T-helper 2 cell treated with Interferon-gamma antibody and Interleukin-4, amounts not matched to agents 100 ng/mL and 5 ng/mL, for 36 hours (primary cell): ENCODE measurements around the gene CSTB. TPM values are rescaled to one million over a fixed set of nuclear protein-coding genes. Genes with fewer than 3 reads are reported as not detected.

ENCODE experiments used
- intact Hi-C: fragments of 100-400 bp; cut with micrococcal nuclease; formaldehyde crosslinking; loops from one replicate; pipeline ENCODE4 v1.15.1; 2023
- total RNA-seq: library from RNA; stranded (reverse); gene quantifications from 2 replicates; pipeline ENCODE4 v1.2.3, GENCODE V29; 2022

CSTB gene
- total RNA-seq, 1 donor from 2014 or later: 63.8 TPM

DNA sequence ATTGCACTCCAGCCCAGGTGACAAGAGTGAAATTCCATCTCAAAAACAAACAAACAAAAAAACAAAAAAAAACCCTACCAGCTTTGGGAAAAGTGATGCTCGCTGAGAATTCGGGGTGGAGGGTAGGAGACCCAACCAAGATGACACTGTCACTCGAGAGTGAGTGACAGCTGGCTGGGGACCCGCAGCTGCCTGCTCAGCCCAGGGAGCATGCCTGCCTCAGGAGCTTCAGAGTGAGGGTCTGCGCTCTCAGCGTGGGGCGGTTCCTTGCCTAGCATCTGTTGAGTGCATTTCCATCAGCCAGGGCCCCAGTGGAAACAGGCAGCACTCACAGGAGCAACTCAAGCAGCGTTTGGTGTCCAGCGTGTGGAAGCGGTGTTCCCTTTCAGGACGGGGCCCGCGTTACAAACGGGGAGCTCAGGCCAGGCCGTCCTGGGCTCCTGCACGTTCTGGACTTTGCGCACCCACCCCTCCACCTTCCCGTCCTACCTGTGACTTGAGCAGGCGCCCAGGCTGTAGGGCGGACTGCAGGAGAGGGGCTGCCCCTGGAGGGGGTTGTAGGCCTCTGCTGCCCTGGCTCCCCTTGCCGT is 5.9 kb downstream of the CSTB start:
- intact Hi-C loops: no loop called here

DNA sequence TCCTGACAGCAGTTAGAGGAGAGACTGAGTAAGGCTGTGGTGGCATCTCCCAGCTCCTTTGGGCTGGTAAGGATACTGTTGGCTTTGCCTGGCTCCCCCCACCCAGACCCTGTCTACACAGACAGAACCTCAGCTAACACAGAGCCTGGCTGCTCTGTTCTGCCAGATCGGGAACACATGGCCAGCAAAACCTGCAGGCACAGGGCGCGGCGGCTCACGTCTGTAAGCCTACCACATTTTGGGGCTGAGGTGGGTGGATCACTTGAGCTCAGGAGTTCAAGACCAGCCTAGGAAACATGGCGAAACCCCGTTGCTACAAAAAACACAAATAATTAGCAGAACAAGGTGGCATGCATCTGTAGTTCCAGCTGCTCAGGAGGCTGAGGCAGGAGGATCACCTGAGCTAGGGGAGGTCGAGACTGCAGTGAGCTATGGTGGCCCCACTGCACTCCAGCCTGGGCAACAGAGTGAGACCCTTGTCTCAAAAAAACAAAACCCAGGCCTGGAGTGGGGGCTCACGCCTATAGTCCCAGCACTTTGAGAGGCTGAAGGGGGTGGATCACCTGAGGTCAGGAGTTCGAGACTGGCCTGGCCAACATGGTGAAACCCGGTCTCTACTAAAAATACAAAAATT is 6.7 kb downstream of the CSTB start:
- intact Hi-C loops: no loop called here

GRCh38 chr21:43768868-43769167 is 7.3 kb downstream of the CSTB start:
- intact Hi-C loops: no loop called here

- intact Hi-C loops: no loop called here
Measured at GRCh38 chr21:43767984-43768867, 7.9 kb downstream of the CSTB start.

GRCh38 chr21:43767498-43767983 is 8.6 kb downstream of the CSTB start:
- intact Hi-C loops: no loop called here

DNA sequence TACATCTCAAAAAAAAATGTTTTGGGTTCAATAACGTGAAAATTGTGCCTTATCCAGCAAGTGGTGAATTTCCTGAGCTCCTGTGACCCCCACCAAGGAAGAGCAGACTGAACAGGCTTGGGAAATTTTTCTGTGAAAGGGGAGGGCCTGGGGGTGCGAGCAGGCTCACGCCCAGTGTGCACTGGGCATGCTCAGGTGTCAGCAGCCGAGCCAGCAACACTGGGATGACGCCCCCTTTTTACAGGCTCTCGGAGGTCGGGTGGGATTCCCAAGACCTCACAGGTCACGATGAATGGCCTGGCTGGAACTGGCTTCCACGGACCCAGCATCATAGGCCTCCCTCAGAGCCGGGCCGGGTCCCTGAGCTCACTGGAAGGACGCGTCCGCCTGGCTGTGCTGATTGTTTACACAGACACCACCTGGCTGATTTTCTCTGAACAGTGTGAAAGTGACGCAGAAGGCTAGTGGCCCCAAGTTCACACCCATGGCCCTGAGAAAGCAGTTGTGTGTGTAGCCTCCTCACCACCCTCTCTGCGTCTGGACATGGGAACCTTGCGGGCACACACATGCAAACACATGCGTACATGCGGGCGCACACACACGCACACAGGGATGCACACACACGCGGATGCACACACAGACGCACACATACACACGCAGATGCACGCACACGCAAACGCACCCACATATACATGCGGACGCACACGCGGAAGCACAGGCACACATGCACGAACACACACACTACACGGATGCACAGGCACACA is 9.2 kb downstream of the CSTB start:
- intact Hi-C loops: no loop called here

- intact Hi-C loops: no loop called here
Measured at GRCh38 chr21:43764576-43765495, 11.3 kb downstream of the CSTB start.

DNA sequence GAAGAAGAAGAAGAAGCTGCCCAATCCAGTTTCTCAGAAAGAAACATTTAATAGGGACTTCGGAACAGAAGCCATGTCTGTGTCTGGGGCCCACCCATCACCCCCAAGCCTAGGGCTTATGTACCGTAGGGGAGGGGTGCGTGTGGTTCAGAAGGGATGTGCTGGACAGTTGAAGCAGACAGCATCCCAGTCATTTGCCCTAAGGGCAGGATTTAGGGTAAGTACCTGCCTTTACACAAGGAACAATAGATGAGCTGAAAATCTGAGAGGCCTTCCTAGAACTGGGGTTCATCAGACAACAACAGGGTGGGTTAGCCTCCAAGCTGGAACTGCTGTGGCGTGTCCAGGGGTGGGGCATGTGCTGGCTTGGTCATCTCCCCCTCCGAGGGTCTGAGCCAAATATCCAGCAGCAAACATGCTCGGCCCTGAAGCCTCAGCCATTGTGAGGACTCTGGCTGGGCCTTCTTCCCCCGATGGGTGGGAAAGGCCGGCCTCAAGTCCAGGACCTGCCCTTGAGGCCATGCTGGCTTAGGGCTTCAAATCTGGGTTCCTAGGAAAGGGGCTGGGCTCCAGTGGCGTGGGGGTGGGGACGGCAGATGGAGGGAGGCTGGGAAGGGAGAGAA is 12.1 kb downstream of the CSTB start:
- intact Hi-C loops: no loop called here

- intact Hi-C loops: no loop called here
Measured at GRCh38 chr21:43762303-43763128, 13.6 kb downstream of the CSTB start.

GRCh38 chr21:43761886-43762285 is 14.2 kb downstream of the CSTB start:
- intact Hi-C loops: no loop called here

DNA sequence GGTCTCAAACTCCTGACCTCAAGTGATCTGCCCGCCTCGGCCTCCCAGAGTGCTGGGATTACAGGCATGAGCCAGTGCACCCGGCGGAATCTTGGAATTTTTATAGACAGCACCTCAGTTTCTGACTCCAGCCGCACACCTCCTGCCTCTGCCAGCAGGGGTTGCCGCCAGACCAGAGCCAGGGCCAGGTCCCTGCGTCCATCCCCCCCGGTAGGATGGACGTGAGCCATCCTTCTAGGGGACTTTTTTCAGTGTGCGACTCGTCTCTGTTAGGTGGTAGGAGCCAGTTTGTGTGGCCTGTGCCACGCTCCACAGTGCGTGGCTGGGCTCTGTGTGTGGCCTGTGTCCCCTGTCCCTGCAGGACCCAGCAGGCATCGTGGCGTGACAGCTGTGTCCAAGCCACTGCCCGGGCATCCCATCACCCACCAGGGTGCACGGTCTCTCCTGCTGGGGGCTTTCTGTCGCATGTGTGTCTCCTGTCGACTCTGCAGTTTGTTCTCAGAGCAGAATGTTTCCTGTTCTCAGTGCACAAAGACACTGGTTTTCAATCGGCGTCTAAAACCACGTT is 15.6 kb downstream of the CSTB start:
- intact Hi-C loops: no loop called here

DNA sequence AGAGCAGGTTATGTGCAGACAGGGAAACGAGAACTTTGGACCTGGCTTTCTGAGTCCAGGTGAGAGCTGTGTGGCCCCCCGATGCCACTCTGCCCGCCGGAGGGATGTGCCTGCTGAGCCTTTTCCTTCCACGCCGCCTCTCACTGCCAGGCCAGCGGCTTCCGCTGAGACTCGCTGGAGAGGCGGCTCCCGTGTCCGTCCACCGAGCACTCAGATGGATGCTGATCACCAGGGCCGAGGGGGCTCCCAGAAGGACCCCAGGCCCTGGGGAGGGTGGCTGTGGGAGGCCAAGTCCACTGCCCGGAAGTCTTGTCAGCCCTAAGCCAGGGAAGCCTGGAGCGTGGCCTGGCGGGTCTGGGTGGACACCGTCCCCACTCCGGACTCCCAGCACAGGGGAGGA is 16.5 kb downstream of the CSTB start:
- intact Hi-C loops: no loop called here

DNA sequence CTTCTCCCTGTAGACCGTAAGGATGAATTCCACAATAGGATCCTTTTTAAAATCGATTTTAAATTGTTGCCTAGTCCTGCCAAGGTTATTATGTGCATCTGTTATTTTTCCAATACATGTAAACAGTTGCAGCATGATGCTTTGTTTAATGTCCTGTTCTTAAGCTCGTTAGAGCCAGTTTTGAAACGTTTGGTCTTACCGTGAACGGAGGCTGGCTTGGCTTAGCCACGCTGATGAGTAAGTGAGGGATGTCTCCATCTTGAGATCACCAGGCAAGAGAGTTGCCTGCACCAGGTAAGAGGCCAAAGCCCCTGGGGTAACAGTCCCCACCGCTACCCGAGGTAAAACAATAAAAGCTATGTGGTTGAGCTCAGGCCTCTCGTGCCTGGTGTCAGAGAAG is 17.3 kb downstream of the CSTB start:
- intact Hi-C loops: no loop called here

DNA sequence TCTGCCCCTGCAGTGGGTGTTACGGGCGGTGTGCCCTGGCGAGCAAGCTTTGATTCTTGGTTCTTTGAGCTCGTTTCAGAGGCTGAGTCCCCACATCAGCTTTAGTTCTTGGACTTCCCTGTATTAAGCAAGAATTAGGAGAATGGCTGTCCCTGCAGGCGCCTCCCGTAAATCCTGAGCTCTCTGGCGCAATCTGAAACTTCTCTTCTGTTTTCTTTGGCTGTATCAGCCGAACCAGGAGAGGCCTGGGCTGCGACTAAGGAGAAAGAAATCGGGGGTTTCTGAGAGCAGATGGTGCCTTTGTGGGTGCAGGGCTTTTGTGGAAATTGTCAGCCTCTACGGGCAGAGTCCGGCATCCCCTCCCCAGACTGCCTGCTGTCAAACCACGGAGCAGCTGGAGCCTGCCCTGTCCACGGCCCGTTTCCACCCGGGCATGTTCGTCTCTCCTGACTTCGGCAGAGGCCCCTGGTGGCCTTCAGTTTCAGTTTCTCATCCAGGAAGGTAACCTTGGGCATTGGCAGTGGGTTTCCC is 17.9 kb downstream of the CSTB start:
- intact Hi-C loops: no loop called here

- intact Hi-C loops: no loop called here
Measured at GRCh38 chr21:43757601-43758000, 18.5 kb downstream of the CSTB start.

DNA sequence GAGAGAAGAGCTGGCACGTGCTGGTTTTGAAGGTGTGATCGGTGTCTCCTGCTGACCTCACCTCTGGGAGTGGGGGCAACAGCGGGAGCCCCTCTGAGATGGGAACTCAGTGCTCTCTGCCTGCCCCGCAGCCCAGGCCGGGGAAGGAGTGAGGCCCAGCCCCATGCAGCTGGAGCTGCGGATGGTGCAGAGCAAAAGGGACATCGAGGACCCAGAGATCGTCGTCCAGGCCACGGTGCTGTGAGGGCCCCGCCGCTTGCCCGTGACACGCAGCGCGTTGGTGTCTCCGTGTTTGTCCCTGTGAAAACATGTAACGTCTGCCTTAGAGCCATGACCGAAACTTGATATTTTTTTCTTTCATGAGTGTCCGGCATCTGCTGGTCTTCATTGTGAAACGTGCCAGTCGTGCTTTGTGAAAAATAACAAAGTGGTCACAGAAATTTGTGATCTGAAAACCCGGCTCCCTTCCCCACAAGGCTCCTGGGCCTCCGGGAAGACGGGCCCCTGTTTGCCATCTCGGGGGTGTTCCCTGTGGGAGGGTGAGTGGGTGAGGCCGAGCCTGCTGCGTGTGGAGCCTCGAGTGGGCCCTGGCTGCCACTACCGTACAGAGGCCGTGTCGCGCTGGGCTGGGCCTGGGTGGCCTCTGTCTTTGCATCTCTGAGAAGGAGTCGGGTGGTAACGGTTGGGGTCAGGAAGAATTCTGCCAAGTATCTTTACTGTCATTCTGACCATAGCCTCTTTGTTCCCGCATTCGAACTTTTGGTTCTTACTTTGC is 20.1 kb downstream of the CSTB start:
- intact Hi-C loops: no loop called here

- intact Hi-C loops: no loop called here
Measured at GRCh38 chr21:43754948-43755781, 20.9 kb downstream of the CSTB start.
